DMS53 (cell line): ENCODE data around the gene TAB2.

Experiments
- DNase-seq: peaks from one replicate; lab custom pipeline; 2025; lab: John Stamatoyannopoulos, UW

The TAB2 gene

DNA sequence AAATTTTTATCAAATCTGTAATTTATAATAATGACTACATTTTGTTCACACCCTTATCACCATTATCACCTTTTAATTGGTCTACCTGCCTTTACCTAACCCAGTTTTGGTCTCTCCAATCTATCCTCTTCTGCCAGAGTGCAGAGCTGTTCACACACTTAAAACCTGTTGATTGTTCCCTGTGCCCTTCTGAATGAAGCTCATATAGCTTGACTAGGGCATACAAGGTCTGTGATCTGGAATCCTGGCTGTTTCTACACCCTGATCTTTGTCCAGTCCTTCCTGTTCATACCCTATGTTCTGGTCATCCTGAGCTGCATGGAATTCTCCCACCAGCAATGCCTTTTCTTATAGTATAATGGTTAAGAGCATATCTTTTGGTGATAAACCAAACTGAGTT lies 53.6 kb downstream of the TAB2 start:
- DNase-seq = no peak

DNA sequence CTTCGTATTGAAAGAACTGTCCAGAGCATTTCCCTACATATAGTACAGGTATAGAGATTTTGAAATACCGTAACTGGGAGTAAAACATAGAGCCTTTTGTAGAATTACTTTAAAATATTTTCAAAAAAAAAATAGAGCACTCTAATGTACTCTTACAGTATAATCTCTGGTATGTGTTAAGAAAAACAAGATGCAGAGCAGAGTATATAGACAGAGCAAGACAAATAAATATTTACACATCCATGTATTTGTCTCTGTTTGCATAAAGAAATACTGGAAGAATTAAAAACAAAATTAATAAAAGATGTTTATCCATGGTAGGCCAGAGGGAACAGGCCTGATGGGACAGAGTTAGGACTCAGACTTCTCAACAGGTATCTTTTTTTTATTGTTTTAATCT lies 54.5 kb downstream of the TAB2 start:
- no peak for DNase-seq

DNA sequence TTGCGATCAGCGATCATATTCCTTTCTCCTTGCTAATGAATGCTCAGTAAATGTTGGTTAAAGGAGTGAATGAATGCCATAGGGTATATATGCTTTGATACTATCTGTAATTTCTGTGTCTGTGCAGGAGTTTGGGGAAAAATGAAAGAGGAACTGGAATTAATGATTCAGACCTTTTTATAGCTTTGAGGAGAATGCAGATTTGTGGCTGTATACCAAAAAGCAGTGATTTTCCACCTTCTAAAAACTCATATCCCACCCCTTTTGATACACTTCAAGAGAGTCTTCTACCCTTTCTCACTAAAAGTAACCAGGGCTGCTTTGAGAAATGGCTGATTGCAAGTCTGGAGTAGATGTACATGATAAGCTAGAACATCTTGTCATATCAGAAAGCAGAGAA lies 56.0 kb downstream of the TAB2 start:
- no peak for DNase-seq

DNA sequence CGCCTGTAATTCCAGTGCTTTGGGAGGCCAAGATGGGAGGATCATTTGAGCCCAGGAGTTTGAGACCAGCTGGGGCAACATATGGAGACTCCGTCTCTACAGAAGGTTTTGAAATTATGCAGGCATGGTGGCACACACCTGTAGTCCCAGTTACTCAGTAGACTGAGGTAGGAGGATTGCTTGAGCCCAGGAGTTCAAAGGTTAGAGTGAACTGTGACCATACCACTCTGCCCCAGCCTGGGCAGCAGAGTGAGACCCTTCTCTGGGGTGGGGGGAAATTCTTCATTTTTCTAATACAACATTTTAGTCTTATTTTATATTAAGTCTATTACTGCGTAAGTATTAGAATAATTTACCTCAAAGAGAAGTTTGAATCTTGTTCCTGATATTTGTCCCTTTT lies 62.5 kb downstream of the TAB2 start:
- no peak for DNase-seq

DNA sequence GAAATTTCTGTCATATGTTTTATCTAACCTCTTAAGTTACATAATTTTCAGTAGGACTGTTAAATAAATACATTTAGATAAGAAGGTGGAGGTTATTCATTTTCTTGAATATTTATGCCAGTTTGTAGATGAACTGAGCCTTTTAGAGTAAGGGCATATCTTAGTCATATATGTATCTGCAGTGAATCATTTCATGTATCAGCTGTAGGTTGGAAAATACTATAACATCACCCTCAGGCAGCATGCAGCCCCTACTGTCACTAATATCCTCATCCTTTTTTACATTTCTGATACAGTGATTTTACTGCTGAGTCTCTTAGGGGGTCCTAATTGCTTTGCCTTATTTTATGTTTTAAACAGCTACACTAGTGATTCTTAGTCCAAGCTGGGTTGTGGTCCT lies 63.0 kb downstream of the TAB2 start:
- no peak for DNase-seq

DNA sequence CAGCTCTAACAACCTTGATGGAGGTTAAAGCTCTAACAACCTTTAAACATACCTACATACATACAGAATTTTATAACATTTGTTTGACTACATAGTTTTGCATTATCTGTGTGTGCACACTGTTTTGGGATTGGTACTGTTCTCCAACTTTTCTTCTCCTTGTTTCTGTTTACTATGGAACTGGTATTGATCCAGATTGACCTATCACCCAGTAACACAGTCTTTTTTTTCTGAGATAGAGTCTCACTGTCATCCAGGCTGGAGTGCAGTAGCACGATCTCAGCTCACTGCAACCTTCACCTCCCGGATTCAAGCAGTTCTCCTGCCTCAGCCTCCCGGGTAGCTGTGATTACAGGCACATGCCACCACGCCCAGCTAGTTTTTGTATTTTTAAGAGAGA lies 65.9 kb downstream of the TAB2 start:
- no peak for DNase-seq

DNA sequence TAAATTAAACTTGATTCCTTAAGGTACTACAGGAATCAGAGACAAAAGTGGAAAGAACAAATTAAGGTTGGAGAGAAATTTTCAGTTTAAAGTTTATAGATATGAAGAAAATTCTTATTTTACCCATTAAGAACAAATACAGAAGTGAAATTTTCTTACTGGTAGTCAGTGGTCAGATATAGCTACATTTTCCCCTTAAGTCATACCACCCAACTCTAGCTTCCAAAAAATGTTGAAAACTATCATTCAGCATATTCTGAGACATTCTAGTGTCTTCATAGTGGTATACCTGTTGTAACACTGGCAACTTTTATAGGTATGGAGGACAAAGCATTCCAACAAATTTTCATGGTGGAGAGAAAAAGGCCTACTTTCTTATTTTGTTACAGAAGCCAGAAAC lies 67.0 kb downstream of the TAB2 start:
- DNase-seq = no peak

DNA sequence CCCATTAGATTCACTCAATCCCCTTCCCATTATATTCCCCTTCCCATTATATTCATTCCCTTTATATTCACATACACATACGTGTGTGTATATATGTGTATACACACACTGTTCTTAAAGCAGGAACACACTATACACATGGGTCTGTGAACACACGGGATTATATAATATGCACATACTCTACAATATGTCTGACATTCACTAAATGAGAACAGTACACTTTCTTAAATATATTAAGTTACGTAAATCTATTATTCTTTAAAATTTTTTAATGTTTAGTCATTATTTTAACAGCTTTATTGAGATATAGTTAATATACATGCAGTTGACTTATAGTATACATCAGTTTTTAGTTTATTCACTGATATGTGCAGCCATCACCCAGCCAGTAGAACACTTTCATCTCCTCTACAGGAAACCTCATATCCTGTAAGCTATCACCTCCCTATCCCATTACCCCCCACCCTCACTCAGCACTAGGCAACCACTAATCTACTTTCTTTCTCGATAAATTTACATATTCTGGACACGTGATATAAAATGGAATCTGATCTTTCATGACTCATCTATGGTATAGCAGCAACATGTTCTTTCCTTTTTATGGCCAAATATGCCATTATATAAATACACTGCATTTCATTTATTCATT lies 68.6 kb downstream of the TAB2 start:
- DNase-seq = no peak

DNA sequence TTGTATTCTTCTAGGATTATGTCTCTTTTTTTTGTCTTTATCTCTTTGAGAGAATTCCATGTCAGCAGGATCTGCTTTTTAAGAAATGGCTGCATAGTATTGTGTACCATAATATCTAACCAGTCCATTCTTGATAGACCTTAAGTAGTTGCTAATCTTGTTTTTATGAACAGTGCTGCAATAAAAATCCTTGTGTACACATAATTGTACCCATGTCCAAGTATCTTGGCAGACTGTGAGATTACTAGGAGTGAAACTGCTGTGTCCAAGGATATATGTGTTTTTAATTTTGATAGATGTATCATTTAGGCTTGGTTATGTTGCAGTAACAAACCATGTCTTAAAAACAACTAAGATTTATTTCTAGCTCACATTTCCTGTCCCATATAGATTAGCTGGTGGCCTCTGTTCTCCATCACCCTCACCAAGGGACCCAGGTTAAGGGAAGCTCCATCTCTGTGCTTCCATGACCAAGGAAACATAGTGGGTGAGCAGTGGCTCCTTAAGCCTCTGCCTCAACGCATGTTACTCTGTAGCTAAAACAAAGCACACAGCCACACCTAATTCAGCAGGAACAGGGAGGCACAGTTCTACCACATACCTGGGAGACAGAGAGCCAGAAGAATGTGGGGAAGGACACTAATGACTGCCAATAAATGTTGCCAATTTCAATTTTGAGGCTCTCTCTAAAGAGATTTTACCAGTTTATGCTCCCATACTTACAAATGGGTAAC lies 70.4 kb downstream of the TAB2 start:
- no peak for DNase-seq

DNA sequence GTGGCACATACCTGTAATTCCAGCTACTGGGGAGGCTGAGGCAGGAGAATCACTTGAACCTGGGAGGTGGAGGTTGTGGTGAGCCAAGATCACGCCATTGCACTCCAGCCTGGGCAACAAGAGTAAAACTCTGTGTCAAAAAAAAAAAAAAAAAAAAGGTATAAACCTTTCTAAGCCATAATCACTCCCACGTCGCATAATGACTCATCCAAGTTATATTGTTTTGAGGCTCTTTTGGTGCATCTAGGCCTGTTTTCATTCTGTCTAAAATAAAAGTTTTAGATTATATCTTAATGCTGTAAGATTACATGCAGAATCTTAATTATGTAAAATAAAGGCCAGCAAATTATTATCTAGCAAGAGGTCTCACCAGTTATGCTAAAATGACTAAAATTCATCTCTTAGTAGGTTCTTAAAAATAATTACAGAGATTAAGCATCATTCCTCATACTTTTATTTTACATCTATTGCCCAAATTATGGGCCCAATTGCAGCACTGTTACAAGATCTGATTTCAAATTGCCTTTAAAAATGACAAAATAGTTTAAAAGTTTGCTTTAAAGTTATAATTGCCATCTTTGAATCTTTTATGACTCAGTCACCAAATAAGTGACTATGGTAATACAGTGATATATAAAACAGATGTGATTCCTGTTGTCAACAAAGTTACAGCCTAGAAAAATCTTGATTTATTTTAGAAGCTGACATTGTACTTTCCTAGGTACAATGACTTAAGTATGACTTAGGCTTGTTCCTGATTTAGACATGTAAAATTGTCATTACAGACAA lies 72.2 kb downstream of the TAB2 start:
- no peak for DNase-seq

DNA sequence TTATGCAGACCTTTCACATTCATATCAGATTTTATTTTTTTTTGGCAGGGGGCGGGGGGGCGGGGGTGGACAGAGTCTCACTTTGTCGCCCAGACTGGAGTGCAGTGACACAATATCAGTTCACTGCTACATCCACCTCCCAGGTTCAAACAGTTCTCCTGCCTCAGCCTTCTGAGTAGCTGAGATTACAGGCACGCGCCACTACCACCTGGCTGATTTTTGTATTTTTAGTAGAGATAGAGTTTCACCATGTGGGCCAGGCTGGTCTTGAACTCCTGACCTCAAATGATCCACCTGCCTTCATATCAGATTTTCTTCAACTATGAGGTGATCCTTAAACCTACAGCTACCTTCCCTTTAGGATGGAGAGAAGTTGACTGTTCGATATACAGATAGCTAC lies 74.6 kb downstream of the TAB2 start:
- DNase-seq = no peak

DNA sequence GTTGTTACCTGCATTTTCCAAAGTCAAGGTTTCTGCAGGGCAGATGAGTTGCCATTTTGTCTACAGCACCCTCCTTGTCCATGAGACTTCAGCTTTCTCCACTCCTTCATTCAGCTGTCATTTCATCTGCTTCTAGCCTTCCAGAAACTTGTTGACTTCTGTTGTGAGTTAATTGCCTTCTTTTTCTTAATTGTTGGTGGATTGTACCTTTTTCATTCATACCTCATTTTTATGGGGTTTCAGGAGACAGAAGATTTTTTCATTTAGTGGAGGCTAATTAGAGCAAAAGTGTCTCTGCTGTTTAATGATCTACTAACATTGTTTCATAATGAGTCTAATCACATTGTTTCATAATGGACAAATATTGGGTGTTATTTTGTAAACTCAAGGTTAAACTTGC lies 75.0 kb downstream of the TAB2 start:
- no peak for DNase-seq

DNA sequence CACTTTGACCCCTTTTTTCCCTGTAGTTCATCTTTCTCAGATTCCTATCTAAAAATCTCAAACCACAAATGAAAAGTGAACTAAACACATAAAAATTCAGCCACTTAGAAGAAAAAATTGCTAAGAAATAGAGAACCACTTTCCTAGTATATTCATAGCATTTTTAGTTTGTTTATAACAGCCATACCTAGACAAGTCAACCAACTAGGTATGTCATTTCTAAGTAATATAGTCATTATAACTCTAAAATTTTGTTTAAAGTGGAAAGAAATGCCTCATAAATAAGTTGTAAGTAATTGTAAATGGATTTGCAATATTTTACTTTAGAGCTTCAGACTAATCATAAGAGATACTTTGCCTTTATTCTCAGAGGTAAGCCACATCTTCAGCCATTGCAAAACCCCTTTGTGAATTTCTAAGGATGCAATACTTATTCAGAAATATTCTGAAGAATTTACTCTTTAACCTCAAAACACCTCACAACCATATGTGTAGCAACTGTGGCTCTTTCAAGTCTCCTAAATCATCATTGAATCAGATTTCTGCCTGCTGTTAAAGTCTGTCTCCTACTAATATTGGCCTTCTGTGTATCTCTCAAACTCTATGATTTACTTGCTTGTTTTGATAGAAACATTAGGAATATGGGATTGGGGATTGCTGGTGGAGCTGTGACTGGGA lies 75.6 kb downstream of the TAB2 start:
- no peak for DNase-seq

DNA sequence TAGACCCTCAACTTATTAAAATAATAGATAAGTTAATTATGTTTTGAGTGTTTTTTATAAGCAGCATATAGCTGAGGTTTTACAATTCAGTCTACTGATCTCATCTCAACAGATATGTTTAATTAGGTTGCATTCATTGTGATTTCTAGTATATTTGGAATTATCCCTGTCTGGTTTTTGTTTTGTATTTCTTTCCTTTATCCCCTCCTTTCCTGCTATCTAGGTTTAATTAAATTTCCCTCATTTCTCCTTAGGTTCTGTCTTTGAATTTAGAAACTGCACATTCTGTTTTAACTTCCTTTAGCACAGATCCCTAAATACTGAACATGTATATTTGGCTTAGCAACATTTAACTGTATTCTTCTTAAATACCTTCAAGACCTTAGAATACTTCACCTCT lies 77.7 kb downstream of the TAB2 start:
- DNase-seq = no peak

DNA sequence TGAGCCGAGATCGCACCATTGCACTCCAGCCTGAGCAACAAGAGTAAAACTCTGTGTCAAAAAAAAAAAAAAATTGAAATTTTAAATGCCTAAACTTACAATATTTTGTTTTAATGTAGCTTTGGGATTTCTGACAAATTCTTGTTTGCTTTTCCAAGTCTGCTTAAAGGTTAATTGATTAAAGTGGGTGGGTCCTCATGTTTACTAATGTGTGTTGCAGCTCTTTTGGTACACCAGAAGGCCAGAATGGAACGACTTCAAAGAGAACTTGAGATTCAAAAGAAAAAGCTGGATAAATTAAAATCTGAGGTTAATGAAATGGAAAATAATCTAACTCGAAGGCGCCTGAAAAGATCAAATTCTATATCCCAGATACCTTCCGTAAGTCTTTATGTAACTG lies 79.9 kb downstream of the TAB2 start:
- no peak for DNase-seq

DNA sequence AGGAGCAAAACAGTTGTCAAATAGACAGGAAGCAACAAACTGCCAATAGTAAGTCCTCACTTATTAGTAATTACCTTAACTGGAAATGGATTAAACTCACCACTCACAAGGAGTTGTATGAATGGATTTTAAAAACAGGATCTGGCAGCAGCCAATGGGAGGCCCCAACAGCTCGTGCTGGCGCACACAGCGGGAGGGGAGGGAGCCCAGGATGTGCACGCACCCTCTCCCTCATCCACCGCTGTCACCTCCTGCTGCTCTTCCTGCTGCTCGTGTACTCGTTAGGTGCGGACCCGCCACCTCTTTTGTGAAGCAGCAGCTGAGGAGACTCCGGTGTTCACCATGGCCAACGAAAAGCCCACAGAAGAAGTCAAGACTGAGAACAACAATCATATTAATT lies 82.5 kb downstream of the TAB2 start, which contains the start of gene SUMO4:
Gene SUMO4, plus strand, starts transcription at position 213 of the 400 bp plus-strand sequence. Its CDS starts 130 bp downstream, at position 343.
- DNase-seq = no peak

DNA sequence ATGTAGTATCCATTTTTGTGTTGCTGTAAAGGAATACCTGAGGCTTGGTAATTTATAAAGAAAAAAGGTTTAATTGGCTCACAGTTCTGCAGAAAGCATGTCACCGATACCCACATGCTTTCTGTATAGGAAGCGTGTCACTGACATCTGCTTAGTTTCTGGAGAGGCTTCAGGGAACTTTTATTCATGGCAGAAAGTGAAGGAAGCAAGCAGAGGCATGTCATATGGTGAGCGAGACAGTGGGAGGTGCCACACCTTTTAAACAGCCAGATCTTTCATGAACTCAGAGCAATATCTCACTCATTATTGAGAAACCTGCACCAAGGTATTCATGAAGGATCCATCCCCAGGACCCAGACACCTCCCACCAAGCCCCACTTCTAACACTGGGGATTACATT lies 86.0 kb downstream of the TAB2 start:
- no peak for DNase-seq

DNA sequence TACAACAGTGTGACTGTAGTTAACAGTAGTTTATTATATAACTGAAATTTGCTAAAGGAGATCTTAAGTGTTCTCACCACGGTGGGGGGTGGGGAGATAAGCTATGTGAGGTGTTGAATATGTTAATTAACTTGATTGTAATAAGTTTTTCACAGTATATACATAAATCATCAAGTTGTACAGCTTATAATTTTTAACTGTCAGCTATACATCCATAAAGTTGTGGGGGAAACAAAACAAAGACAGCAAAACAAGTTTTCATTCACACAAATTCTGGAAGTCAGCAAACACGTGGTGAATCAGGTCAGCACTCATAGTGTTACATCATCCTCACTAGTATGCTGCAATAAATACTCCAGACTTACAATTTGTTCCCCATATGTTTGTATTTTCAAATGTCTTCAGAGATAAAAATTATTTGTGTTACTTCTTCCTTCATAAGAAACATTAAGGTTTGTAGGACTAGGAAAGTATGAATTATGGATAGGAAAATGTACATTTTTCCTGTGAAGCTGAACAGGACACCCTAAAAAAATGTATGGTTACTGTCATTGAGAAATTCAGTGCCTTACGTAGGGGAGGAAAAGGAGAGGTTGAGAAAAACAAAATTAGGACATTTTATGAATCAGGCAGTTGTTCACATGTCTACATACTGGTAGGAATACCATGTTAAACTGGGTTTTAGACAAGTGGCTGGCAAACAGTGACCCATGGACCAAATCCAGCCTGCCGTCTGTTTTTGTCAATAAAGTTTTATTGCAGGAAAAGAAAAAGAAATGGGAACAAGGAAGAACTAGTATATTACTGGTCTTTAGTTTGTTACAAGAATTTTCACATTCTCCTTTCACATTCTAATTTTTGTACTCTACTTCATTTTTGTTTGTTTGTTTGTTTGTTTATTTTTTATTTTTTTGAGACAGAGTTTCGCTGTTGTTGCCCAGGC lies 88.6 kb downstream of the TAB2 start:
- no peak for DNase-seq

DNA sequence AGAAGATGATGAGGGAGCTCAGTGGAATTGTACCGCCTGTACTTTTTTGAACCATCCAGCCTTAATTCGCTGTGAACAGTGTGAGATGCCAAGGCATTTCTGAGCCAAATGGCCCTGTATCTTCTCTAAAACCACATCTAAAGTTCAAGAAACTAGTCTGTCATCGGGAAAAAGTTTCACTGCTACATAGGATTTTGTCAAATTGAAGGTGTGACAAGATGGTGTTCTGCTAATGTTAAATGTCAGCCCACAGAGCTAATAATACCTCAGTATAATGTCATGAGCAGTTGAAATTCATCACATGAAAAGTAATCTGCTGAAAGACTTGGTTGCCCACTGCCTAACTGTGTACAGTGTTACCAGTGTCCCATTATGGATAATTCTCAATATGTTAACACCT lies 92.1 kb downstream of the TAB2 start:
- DNase-seq = no peak

DNA sequence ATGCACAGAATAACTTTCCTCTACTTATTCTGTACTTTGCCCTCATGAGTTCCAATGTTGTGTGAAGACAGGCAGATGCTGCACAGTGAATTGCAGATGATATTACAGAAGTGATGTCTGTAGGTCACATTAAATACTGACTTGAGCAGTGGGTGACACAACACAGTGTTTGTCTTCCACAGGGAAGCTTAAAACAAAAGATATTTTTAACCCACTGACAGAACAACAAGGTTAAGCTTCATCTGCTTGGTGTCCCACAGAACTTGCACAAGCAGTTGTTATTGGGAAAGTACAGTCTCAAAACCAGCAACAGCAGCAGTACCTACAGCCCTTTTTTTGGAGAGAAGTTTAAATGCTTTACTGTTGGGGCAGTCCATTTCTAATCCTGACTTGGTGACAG lies 93.0 kb downstream of the TAB2 start:
- DNase-seq = no peak

DNA sequence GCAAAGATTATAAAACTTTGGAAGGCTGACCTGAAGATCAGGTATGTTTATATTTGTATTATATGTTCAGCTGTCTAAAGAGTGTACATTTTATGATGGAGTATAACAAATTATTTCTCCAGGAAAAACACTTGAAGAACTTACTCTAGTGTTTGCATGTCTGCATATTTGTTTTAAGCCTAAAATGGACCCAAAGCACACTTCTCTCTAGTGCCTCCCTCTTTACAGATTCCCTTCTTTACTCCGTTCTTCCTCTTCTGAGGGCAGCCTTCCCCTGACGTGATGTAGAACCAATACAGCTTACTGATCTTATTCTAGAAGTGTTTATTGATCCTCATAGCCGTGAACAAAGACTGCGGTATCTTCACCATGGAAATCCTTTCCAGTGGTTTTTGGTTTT lies 96.5 kb downstream of the TAB2 start:
- DNase-seq = no peak
